Fibroblast of skin of back (primary cell): ENCODE data around the gene YEATS2.

Experiments used
- DNase-seq: peaks from one replicate; pipeline ENCODE4 v3.0.0-alpha.2; 2013

Gene YEATS2

GRCh38 chr3:183839751-183840150, 142.2 kb downstream of the YEATS2 start:
- no peak for DNase-seq

DNA sequence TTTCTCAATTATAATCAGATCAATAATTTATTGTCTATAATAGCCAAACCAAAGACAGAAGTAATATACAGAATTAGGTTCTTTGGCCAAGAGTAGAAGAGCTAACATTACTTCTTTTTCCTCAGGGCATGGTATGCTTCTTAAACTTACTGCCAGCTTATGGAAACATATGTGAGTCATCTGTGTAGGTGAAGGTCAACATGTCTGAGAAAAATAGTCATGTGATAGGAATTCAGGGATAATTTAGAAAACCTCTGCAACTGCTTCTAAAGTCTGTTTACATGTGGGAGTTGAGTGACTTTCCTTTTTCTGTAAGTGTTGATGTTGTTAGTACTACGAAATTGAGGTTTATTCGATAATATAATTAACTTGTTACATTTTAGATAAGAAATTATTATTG, 147.0 kb downstream of the YEATS2 start:
- peak; percentile 84 for DNase-seq

DNA sequence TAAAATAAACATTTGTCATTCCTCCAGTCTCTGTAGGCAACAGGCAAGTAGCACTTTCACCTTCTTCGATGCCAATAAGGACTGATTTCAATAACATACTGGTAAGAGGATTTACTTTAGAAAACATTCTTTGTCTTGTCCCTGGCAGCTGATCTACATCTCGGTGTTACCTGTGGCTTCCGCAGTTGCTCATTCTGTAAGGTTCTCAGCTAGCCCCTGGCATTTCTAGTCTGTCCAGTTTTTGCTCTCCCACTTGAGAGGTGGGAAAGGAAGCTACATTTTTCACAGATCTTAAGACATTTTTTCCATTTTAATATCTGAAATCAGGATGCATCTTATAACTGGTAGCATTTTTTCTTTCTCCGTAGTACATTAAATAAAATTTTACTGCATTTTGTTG, 147.5 kb downstream of the YEATS2 start:
- DNase-seq: no peak

GRCh38 chr3:183845608-183846288, 148.2 kb downstream of the YEATS2 start:
- DNase-seq: peak; percentile 54

- DNase-seq: peak; percentile 61
Measured at GRCh38 chr3:183854318-183855035, 156.9 kb downstream of the YEATS2 start.

GRCh38 chr3:183857863-183858262, 160.3 kb downstream of the YEATS2 start:
- peak; percentile 32 for DNase-seq
